GM18909 (cell line): ENCODE data around the gene RBBP5.
A peak's percentile ranks its signal among the peaks of the same experiment; 100 is the strongest.
"Not testable (repeated sequence)": the region's sequence is repeated elsewhere in the genome, so short reads cannot be mapped to it uniquely, and the experiment has no call there.

Source experiments
- ATAC-seq: cut with Tn5 transposase; IDR thresholded peaks from one replicate; pipeline ENCODE4 v1.9.1; 2021; ENCODE audit warnings: mild to moderate bottlenecking; ENCODE audit not compliant: unreplicated experiment, poor library complexity

RBBP5 gene, protein sequence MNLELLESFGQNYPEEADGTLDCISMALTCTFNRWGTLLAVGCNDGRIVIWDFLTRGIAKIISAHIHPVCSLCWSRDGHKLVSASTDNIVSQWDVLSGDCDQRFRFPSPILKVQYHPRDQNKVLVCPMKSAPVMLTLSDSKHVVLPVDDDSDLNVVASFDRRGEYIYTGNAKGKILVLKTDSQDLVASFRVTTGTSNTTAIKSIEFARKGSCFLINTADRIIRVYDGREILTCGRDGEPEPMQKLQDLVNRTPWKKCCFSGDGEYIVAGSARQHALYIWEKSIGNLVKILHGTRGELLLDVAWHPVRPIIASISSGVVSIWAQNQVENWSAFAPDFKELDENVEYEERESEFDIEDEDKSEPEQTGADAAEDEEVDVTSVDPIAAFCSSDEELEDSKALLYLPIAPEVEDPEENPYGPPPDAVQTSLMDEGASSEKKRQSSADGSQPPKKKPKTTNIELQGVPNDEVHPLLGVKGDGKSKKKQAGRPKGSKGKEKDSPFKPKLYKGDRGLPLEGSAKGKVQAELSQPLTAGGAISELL

GRCh38 chr1:205121660-205122488 lies at the start of gene RBBP5:
RBBP5 (minus strand) TSS chr1:205121978; CDS start chr1:205121873, 105 bp downstream.
- peak; percentile 96 for ATAC-seq

- no peak for ATAC-seq
Measured at GRCh38 chr1:205171369-205171768, 49.6 kb upstream of the RBBP5 start.

DNA sequence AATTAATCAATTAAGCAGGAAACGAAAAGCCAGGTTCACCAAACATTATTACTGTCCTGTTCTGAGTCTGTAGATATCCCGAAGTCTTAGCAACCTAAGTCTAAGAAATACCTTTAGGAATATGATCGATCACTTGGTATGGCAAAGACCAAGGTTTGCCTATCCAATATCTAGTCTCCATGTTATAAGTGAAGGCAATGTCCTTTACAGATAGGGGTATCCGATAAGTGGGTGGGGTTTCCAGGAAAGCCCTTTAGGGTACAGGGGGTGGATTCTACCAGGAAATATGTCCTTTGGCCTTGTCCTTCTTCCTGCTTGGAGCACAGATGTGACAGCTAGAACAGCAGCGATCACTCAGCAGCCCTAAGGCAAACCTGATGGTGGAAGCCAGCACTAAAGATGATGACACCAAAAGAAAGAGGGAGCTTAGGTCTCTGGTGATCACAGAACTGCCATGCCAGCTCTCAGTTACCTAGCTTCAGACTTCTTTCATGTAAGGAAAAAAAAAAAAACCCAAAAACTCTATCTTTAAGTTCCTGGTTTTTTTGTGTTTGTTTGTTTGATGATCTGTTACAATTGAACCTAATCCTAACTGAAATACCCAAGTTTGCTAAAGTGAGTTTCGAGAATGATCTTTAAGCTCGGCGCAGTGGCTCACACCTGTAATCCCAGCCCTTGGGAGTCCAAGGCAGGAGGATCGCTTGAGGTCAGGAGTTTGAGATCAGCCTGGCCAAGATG lies 48.9 kb upstream of the RBBP5 start:
- no peak for ATAC-seq

DNA sequence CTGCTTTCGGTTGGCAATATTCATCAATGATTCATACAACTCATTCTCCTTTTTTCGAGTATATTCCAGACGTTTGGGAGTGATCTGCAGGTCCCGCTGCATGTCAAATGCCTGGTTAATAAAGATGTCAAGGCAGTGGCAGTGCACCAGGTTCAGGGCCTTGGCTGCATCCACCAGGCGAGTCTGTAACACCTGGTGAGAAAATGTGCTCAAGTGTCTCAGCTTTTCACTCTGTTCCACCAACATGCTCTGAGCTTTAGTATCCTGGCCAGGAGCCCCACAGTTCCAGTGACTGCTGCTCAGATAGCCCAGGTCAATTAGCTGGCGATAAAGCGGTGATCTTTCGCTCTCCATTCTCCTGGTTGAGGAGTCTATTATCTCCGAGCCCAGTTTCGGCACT lies 47.5 kb upstream of the RBBP5 start:
- no peak for ATAC-seq

- no peak for ATAC-seq
Measured at GRCh38 chr1:205168291-205168690, 46.5 kb upstream of the RBBP5 start.

DNA sequence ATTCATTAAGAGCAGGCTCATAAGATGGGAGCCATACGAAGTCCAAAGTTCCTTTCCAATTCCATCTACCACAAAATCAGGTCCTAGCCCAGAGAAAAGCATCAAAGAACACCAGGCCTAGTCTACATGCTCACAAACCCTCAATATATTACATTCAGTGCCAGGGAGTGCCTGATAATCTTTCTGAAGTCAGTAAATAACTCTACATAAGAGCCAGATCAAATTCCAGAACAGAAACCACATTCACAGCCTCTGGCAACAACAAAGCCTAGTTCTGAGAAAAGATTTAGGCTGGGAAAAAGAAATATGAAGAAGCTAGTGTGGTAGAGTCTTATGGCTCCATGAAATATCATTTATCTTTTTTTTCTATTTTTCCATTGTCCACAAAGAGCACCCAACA lies 40.5 kb upstream of the RBBP5 start:
- no peak for ATAC-seq

DNA sequence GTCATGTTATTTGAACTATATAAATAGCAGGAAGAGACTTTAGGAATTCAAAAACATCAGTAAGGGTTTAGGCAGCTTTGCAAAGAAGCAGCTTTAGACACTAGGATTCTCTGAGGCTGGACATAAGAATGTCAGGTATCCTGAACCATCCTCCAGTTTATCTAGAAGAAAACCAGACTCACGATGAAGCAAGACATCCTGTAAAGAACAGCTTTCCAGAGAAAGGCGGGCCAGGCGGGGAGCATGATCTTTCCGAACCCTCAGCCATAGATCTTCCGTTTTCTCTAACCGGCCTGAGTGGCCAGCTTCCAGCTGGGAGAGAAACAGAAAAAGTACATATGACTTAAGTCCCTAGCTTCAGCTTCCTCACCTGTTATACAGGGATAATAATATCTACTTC lies 39.3 kb upstream of the RBBP5 start:
- ATAC-seq, result no peak

DNA sequence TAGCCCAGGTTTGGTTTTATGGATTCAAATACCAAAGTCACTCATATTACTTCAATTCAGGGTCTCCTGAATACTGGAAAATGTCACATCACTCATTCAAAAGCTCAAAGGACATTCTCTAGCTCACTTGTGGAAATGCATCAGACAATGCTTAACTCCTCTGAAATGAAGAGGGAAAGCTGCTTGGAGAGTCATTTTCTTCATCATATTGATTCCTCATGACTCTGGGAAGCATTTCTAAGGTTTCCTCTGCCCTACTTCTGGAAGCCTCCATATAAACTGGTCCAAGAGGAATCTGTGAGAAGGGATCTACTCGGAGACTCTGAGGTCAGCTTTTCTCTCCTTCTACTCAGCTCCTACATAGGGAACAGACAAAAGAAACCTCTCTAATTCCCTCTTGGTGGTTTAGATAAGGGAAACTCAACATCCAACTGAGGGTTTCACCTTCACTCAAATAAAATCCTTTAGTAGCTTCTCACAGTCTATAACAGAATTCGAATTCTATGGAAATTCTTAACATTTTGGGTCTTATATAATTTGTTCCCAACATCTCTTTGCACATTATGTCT lies 36.4 kb upstream of the RBBP5 start:
- ATAC-seq, result no peak

- not testable (repeated sequence) for ATAC-seq
Measured at GRCh38 chr1:205155665-205156377, 34.0 kb upstream of the RBBP5 start.

- no peak for ATAC-seq
Measured at GRCh38 chr1:205152505-205152904, 30.7 kb upstream of the RBBP5 start.

DNA sequence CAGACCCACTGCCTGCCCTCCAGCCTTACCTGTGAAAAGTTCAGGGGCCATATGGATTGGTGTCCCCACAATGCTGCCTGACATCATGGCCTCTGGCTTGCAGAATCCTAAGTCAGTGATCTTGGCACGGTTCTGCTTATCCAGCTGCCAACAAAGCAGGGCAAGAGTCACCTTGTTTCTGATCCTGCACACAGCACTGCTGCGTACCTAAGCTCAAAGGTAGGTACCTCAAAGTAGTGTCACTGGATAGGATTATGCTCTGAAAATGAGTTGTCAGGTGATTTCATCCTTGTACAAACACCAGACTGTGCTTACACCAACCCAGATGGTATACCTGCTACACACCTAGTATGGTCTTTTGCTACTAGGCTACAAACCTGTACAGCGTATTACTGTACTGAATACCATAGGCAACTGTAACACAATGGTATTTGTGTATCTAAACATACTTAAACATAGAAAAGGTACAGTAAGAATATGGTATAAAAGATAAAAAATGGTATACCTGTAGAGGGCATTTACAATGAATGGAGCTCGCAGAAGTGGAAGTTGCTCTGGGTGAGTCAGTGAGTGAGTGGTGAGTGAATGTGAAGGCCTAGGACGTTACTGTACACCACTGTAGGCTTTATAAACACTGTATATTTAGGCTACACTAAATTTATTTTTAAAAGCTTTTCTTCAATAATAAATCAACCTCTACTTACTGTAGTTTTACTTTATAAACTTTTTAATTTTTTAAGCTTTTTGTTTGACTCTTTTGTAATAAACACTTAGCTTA lies 29.1 kb upstream of the RBBP5 start:
- ATAC-seq, result no peak

DNA sequence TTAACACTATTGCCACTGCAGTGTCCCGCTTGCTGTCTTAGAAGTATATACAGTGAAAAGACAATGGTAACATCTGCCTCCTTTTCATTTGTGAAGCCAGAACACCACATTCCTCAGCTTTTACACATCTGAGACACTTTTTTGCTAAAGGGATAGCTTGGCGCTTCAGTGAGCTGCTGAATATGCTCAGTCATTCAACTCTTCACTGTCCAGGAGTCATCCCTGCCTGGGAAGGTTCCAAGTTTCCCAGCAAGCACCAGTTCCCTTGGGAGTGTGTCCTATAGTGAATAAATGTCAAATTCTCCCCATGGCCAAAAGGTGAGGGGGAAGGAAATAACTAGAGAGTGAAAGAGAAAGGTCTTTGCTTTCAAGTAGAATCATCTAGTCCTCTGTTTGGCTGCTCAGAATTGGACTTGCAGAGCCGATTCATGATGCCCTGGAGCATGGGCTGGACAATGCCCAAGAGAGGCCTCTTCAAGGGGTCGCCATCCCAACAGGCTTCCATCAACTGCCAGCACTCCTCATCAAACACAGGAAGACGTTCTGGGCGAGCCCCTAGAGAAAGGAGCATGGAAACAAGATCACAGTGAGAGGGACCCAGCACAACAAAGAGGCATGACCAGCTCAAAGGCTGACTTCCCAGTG lies 25.5 kb upstream of the RBBP5 start:
- no peak for ATAC-seq

- no peak for ATAC-seq
Measured at GRCh38 chr1:205144751-205145150, 23.0 kb upstream of the RBBP5 start.

DNA sequence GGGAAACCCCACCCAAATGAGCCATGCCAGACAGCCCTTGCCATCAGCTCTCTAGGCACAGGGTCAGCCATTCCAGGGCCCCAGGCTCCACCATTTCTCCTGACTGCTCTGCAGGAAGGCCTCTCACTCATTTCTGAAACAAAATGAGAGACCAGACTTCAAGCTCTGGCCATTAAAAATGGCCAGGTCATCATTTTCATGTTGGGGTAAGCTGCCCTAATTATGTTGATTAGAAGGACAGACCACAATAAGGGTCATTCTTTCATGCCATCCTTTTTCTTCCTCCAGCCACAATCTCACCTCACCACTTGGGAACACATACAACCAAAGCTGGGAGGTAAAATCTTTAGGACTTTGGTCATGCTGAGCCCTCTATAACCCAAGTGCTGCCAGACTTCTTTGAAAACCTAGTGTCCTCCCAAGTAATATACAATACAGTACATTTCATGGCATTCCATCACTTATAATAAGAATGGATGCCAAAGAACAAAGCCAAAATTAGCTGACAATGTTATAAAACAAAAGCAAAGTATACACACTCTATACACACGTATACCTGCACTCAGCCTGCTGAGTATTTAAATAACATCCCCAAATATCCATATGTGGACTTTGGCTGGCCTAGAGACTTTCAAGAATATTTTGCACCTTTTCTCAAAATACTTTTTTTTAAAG lies 22.4 kb upstream of the RBBP5 start:
- ATAC-seq, result no peak

DNA sequence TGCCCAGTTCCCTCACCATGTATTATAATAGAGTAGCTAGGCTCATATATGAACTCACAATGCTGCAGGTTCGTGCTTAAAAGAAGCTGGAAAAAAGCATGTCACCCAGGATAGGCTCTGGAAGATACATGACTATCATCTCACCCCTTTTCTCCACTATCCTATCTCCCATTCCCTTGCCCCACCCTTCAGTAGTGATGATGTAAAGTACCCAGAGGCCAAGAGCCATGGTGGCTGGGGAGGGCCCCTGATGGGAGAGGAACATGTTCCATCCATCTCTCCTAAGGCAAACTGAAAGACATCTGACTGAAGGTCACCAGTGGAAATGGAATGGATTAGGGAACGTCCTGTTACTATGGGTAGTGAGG lies 20.3 kb upstream of the RBBP5 start:
- ATAC-seq, result no peak

DNA sequence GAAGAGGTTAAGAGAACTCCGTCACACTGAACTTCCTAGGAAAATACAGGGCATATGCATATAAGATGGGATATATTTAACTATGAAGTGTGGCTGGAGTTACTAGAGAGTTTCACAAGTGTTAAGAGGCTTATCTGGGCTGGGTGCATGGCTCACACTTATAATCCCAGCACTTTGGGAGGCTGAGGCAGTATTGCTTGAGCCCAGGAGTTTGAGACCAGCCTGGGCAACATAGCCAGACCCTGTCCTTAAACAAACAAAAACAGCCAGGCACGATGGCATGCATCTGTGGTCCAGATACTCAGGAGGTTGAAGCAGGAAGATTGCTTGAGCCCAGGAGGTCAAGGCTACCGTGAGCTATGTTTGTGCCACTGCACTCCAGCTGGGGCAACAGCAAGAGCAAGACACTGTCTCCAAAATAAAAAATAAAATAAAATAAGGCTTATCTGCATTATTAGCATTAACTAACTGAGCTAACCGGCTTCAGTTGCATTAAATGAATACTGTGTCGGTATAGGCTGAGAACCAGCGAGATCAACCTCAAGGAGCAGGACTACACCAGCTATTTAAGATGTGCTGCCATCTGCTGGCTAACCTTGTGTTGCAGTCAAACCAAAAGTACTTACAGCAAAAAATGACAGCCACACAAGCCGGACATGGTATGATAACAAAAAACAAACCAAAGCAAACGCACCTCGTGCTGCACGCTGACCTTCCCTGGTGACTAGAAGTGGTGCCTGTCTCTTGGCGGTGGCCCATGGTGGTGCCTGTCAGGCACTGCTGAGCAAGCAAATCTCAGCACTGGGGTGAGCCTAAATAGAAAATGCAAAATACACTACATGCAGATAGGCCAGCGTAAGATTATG lies 19.7 kb upstream of the RBBP5 start:
- no peak for ATAC-seq

DNA sequence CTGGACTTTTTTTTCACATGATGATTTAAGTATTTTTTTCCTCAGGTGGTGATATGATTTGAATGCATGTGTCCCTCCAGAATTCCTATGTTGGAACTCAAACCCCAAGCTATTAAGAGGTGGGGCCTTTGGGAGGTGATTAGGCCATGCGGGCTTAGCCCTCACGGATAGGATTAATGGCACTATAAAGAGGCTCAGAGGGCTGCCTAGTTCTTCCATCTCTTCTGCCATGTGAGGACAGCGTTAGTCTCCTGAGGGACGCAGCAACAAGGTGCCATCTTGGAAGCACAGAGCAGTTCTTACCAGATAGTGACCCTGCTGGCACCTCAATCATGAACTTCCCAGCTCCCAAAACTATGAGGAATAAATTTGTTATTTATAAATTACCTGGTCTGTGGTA lies 18.3 kb upstream of the RBBP5 start:
- ATAC-seq, result no peak
